ENCODE measurements around the gene LRRN4. TPM values are rescaled to one million over a fixed set of nuclear protein-coding genes. Genes with fewer than 3 reads are reported as not detected.

Gene LRRN4
- total RNA-seq, 4 donors from 2014 or later = 0.73 to 1.2 TPM; not detected in 2

DNA sequence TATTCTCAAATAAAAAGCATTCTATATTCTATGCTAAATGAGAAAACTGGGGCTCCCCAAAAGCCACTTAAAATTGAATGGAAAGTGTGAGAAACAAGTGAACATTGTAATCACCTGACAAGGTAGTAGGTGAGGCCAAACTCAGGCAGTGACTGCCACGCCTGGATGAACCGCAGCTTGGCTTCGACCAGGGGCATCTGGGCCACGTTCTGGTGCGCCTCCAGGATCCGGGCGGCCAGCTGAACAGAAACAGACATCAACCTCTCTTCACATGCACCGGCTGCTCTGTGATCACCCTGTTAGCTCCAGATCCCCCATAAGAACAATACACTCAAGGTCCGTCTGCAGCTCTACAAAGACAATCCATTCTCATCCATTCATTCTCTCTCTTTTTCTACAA, 30.1 kb upstream of the LRRN4 start:
- H3K36me3 ChIP-seq = no peaks in the 10 kb centered on the region
- intact Hi-C loops (cut with DNase I; ENCODE audit: low total_unique reads) = no loop called here
- H3K9me3 ChIP-seq = no peaks in the 10 kb centered on the region
- no peaks in the 10 kb centered on the region for H3K27me3 ChIP-seq
- TF ChIP-seq, protein P1, sequence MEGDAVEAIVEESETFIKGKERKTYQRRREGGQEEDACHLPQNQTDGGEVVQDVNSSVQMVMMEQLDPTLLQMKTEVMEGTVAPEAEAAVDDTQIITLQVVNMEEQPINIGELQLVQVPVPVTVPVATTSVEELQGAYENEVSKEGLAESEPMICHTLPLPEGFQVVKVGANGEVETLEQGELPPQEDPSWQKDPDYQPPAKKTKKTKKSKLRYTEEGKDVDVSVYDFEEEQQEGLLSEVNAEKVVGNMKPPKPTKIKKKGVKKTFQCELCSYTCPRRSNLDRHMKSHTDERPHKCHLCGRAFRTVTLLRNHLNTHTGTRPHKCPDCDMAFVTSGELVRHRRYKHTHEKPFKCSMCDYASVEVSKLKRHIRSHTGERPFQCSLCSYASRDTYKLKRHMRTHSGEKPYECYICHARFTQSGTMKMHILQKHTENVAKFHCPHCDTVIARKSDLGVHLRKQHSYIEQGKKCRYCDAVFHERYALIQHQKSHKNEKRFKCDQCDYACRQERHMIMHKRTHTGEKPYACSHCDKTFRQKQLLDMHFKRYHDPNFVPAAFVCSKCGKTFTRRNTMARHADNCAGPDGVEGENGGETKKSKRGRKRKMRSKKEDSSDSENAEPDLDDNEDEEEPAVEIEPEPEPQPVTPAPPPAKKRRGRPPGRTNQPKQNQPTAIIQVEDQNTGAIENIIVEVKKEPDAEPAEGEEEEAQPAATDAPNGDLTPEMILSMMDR (IDR thresholded peaks at IDR 0.05) = no peak
- no peak for TF ChIP-seq POLR2A (IDR thresholded peaks at IDR 0.05)
- no peak overlapping the region for H3K4me3 ChIP-seq
- DNase-seq = no peak
- H3K27ac ChIP-seq = no peak overlapping the region
- no peaks in the 10 kb centered on the region for H3K4me1 ChIP-seq

DNA sequence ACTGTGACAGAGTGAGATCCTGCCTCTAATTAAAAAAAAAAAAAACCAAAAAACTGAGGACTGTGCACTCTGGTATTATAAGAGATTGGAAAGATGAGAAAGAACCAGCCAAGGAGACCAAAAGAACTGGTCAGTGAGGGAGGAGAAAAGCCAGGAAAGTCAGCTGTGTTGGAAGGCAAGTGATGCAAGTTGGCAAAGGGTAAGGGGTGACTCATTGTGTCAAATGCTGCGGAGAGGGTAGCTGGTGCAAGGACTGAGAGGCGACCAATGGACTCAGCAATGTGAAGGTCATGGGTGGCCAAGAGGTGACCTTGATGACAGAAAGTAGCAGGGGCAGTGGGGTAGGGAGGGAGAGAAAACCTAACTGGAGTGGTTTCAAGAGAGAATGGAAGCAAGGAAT, 27.4 kb upstream of the LRRN4 start:
- DNase-seq = no peak
- intact Hi-C loops (cut with DNase I; ENCODE audit: low total_unique reads) = no loop called here
- TF ChIP-seq, protein P1 (IDR thresholded peaks at IDR 0.05) = no peak
- no peak for TF ChIP-seq POLR2A (IDR thresholded peaks at IDR 0.05)
- Histone ChIP-seq H3K27ac (no peak overlapping the region), H3K4me3 (no peak overlapping the region), H3K36me3 (no peaks in the 10 kb centered on the region), H3K4me1 (no peaks in the 10 kb centered on the region), H3K9me3 (no peaks in the 10 kb centered on the region), H3K27me3 (no peaks in the 10 kb centered on the region)

DNA sequence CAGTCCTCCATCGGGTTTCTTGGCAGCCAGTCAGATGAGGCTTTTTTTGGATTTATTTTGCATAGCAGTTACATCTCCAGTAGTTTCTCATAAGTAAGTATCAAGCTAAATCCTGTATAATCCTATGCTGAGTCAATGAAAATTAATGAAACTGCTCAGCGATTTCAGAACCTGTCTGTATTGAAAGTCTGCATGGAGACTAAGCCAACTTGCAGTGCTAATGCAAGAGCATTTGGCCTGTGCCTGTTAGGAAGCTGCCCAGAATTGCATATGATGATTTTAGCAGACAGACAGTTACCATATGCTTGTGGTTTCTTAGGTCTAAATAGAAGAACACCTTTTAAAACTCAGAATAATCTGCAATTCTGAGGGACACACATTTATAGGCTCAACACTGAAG, 25.2 kb upstream of the LRRN4 start:
- no peaks in the 10 kb centered on the region for H3K4me1 ChIP-seq
- H3K9me3 ChIP-seq = no peaks in the 10 kb centered on the region
- H3K27me3 ChIP-seq = no peaks in the 10 kb centered on the region
- H3K27ac ChIP-seq = no peak overlapping the region
- intact Hi-C loops (cut with DNase I; ENCODE audit: low total_unique reads) = loop anchor here (10.0 kb wide), 1 partner anchor 554 kb away; no protein-coding TSS in a partner anchor
- H3K36me3 ChIP-seq = no peaks in the 10 kb centered on the region
- TF ChIP-seq POLR2A (IDR thresholded peaks at IDR 0.05) = no peak
- TF ChIP-seq, protein P1 (IDR thresholded peaks at IDR 0.05) = no peak
- no peak overlapping the region for H3K4me3 ChIP-seq
- no peak for DNase-seq

DNA sequence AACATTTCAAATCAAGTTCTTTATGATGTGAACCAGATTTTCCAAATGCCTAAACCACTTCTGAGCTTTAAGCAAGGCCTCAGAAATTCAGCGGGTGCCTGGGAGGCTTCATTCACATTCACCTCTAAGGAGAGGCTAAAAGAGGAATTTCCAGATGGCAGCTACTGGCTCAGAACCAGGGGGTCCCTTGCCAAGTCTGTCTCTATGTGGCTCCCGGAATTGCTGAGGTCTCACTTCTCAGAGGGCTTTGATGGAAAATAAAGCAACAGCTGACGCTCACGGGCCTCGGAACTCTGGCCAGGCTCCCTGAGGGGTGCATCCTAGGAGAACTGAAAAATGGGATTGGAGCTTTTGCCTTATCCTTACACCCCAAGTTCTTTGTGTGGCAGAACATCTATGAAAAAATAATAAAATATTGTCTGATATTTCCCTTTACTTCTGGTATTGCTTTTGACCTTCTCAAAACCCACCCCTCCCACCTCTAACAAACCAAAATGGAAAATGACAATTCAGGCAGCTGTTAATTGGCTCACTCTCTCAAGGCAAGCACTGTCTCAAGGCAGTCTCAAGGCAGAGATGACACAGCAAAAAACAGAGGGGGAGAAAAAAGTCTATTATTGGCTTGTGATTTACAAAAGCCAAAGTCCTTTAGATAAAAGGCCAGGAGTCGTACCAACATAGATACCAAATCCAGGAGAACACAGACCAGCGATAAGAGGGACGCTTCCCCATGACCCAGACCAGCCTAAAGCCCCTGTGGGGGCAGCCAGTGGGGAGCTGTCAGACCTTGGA, 21.8 kb upstream of the LRRN4 start:
- H3K4me3 ChIP-seq = no peak overlapping the region
- no peak for DNase-seq
- no peaks in the 10 kb centered on the region for H3K27me3 ChIP-seq
- no peak overlapping the region for H3K27ac ChIP-seq
- no peaks in the 10 kb centered on the region for H3K9me3 ChIP-seq
- H3K4me1 ChIP-seq = no peaks in the 10 kb centered on the region
- intact Hi-C loops (cut with DNase I; ENCODE audit: low total_unique reads) = loop anchor here (10.0 kb wide), 1 partner anchor 551 kb away; no protein-coding TSS in a partner anchor
- TF ChIP-seq POLR2A (IDR thresholded peaks at IDR 0.05) = no peak
- TF ChIP-seq, protein P1 (IDR thresholded peaks at IDR 0.05) = no peak
- no peaks in the 10 kb centered on the region for H3K36me3 ChIP-seq

DNA sequence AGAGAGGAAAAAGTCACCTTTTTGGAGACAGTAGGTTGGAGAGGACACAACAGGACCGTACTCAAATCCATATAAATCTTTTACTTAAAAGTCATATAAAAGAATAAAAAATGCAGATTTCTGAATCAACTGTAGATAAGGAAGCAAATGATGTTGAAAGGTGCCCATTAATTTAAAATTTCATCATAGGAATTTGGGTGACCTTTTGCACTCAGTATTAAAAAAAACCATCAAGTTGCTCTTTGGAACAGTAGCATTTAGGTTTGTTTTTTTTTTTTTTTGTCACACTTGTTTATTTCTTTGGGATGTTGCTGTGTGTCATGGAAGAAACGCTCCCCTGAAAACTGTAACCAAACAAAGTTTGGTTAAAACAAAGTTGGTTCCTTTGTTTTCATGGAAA, 20.9 kb upstream of the LRRN4 start:
- no peak for TF ChIP-seq POLR2A (IDR thresholded peaks at IDR 0.05)
- TF ChIP-seq, protein P1 (IDR thresholded peaks at IDR 0.05) = no peak
- Histone ChIP-seq H3K4me3 (no peak overlapping the region), H3K36me3 (no peaks in the 10 kb centered on the region), H3K4me1 (no peaks in the 10 kb centered on the region), H3K27ac (no peak overlapping the region), H3K9me3 (no peaks in the 10 kb centered on the region), H3K27me3 (no peaks in the 10 kb centered on the region)
- intact Hi-C loops (cut with DNase I; ENCODE audit: low total_unique reads) = loop anchor here (10.0 kb wide), 1 partner anchor 550 kb away; no protein-coding TSS in a partner anchor
- no peak for DNase-seq
